PC-3 (cell line): ENCODE measurements around the gene CLCN4. TPM values are rescaled to one million over a fixed set of nuclear protein-coding genes. Genes with fewer than 3 reads are reported as not detected.

Experiments
- ATAC-seq: fragments of 200-7000 bp; cut with Tn5 transposase; 2 replicates; pipeline ENCODE4 v1.9.1; 2020; ENCODE audit warnings: mild to moderate bottlenecking, moderate library complexity
- BruUV-seq: library from RNA; stranded (reverse); fragments of 400-500 nt; replicated peaks from 2 replicates; lab custom pipeline; 2021; lab: Mats Ljungman, UMichigan
- CTCF ChIA-PET: fragments of 300-600 bp; sonication (Branson Sonifier 250); formaldehyde crosslinking; loops from one replicate; lab custom pipeline; 2022; ENCODE audit warnings: antibody characterized with exemption; lab: Charles Lee
- POLR2A ChIA-PET: fragments of 300-600 bp; sonication (Branson Sonifier 250); formaldehyde crosslinking; loops from one replicate; lab custom pipeline; 2022; ENCODE audit warnings: antibody characterized with exemption; ENCODE audit not compliant: unreplicated experiment; lab: Charles Lee
- DNase-seq: peaks from one replicate; pipeline ENCODE4 v3.0.0-alpha.2; 2015
- H2AFZ ChIP-seq: fragments of 300-600 bp; sonication (generic); 2 replicates; pipeline ENCODE4 v1.6.0; 2016; ENCODE audit warnings: antibody characterized with exemption, low read length
- H3F3A ChIP-seq: fragments of 300-600 bp; sonication (generic); one replicate; pipeline ENCODE4 v1.6.0; 2017; ENCODE audit warnings: antibody characterized with exemption, low read length, control low read depth, mild to moderate bottlenecking; ENCODE audit not compliant: unreplicated experiment
- H3K27ac ChIP-seq: fragments of 300-600 bp; sonication (generic); 2 replicates; pipeline ENCODE4 v1.5.1; 2016; ENCODE audit warnings: mild to moderate bottlenecking, low read length
- H3K27me3 ChIP-seq: fragments of 300-600 bp; sonication (generic); 2 replicates; pipeline ENCODE4 v1.6.1; 2016; ENCODE audit warnings: low read length, mixed read lengths
- H3K36me3 ChIP-seq: fragments of 300-600 bp; sonication (generic); 2 replicates; pipeline ENCODE4 v1.6.1; 2016; ENCODE audit warnings: low read depth, mixed run types, low read length, mixed read lengths
- H3K4me1 ChIP-seq: fragments of 300-600 bp; sonication (generic); 2 replicates; pipeline ENCODE4 v1.5.1; 2016; ENCODE audit warnings: low read length; ENCODE audit not compliant: insufficient read depth
- H3K4me2 ChIP-seq: fragments of 300-600 bp; sonication (generic); 2 replicates; pipeline ENCODE4 v1.6.0; 2016; ENCODE audit warnings: low read length
- H3K4me3 ChIP-seq: fragments of 300-600 bp; sonication (generic); 2 replicates; pipeline ENCODE4 v1.5.1; 2016; ENCODE audit warnings: mild to moderate bottlenecking, low read length, mixed read lengths
- H3K79me2 ChIP-seq: fragments of 300-600 bp; sonication (generic); 2 replicates; pipeline ENCODE4 v1.6.1; 2017; ENCODE audit warnings: low read length, mixed read lengths
- H3K9ac ChIP-seq: fragments of 300-600 bp; sonication (generic); 2 replicates; pipeline ENCODE4 v1.6.0; 2016; ENCODE audit warnings: mild to moderate bottlenecking, low read length
- H3K9me2 ChIP-seq: fragments of 300-600 bp; sonication (generic); replicated peaks from 2 replicates; pipeline ENCODE4 v1.6.1; 2016; ENCODE audit warnings: mixed run types, low read length, mixed read lengths
- H3K9me3 ChIP-seq: fragments of 300-600 bp; sonication (generic); 2 replicates; pipeline ENCODE4 v1.6.1; 2016; ENCODE audit warnings: low read length, mixed read lengths
- H4K20me1 ChIP-seq: fragments of 300-600 bp; sonication (generic); 2 replicates; pipeline ENCODE4 v1.6.1; 2016; ENCODE audit warnings: low read length, mixed read lengths
- CTCF ChIP-seq: fragments of 300-600 bp; sonication (generic); conservative IDR thresholded peaks from 2 replicates; pipeline ENCODE4 v1.5.1; 2017; ENCODE audit warnings: antibody characterized with exemption, low read depth, mild to moderate bottlenecking, low read length
- EZH2 ChIP-seq: fragments of 300-600 bp; sonication (generic); IDR thresholded peaks from one replicate; pipeline ENCODE4 v1.6.1; 2017; ENCODE audit warnings: antibody characterized with exemption, mild to moderate bottlenecking, low read length; ENCODE audit not compliant: unreplicated experiment
- EZH2phosphoT487 ChIP-seq: fragments of 300-600 bp; sonication (generic); IDR thresholded peaks from 2 replicates; pipeline ENCODE4 v1.6.1; 2018; ENCODE audit warnings: mild to moderate bottlenecking, antibody characterized with exemption, low read length, borderline replicate concordance
- intact Hi-C: fragments of 100-400 bp; cut with micrococcal nuclease; formaldehyde crosslinking; loops from 2 replicates; pipeline ENCODE4 v1.9.0; 2023
- total RNA-seq: library from RNA; depleted of rRNA; stranded (reverse); fragments of >200 nt; gene quantifications from 2 replicates; pipeline ENCODE4 v1.2.3, GENCODE V29; 2014

The CLCN4 gene
- total RNA-seq, 1 experiment from 2014 or later = 13.7 TPM

DNA sequence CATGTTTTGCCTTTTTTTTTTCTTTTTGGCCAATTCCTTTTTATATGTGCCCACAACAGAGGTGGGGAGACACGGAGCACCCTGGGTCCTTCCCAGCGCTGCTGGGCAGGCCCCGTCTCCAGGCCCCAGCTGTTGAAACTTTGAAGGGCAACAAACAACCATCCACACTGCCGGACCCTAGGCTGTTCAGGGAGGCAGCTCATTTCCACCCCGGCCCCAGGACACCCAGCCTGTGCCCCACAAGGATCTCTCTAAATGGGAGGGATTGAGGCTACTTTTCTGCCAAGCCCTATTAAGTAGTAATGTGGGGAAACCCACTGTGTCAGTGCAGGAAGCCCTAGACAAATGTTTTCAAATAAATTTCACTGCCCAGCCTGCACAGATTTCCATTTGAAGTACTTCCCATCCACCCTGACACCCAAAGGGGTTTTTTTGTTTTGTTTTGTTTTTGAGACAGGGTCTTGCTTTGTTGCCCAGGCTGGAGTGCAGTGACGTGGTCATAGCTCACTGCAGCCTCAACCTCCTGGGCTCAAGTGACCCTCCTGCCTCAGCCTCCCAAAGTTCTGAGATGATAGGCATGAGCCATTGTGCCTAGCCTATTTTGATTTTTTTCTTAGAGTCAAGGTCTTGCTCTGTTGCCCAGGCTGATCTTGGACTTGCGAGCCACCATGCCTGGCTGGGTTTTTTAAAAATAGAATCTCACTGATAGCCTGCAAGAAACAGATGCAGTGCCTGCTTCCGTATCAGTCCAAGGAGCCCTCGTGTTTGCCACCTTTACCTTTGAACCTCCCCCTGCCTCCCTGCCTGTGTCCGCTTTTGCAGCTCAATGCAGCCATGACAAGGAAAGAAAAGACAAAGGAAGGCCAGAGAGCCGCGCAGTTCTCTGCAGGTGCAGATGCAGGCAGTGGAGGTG is 13.4 kb upstream of the CLCN4 start:
- Histone ChIP-seq H3K4me3 (no peak overlapping the region), H3K27ac (no peak overlapping the region), H3K9me2 (no peaks in the 10 kb centered on the region), H3K9me3 (no peaks in the 10 kb centered on the region), H3K27me3 (no peaks in the 10 kb centered on the region), H3K79me2 (no peaks in the 10 kb centered on the region), H3K4me2 (no peak overlapping the region), H4K20me1 (no peaks in the 10 kb centered on the region), H3K9ac (no peak overlapping the region), H2AFZ (no peak overlapping the region), H3K36me3 (no peaks in the 10 kb centered on the region), H3F3A (no peaks in the 10 kb centered on the region), H3K4me1 (no peaks in the 10 kb centered on the region)
- POLR2A ChIA-PET = no interaction called here
- CTCF ChIA-PET = no interaction called here
- BruUV-seq = no TSS peak
- no peak for ATAC-seq
- intact Hi-C loops = no loop called here
- no peak for DNase-seq
- TF ChIP-seq EZH2phosphoT487 (no peak), CTCF (no peak), EZH2 (no peak)

GRCh38 chrX:10146346-10146745 is 10.4 kb upstream of the CLCN4 start:
- no peak for ATAC-seq
- Histone ChIP-seq H3K79me2 (no peaks in the 10 kb centered on the region), H3F3A (no peaks in the 10 kb centered on the region), H3K4me1 (no peaks in the 10 kb centered on the region), H3K9me2 (no peaks in the 10 kb centered on the region), H3K4me3 (no peak overlapping the region), H3K27ac (no peak overlapping the region), H3K4me2 (no peak overlapping the region), H3K27me3 (no peaks in the 10 kb centered on the region), H2AFZ (no peak overlapping the region), H3K9ac (no peak overlapping the region), H4K20me1 (no peaks in the 10 kb centered on the region), H3K36me3 (no peaks in the 10 kb centered on the region), H3K9me3 (no peaks in the 10 kb centered on the region)
- CTCF ChIA-PET = no interaction called here
- BruUV-seq = no TSS peak
- intact Hi-C loops = no loop called here
- DNase-seq = no peak
- TF ChIP-seq EZH2 = no peak
- TF ChIP-seq EZH2phosphoT487 = no peak
- no peak for TF ChIP-seq CTCF
- POLR2A ChIA-PET = no interaction called here

DNA sequence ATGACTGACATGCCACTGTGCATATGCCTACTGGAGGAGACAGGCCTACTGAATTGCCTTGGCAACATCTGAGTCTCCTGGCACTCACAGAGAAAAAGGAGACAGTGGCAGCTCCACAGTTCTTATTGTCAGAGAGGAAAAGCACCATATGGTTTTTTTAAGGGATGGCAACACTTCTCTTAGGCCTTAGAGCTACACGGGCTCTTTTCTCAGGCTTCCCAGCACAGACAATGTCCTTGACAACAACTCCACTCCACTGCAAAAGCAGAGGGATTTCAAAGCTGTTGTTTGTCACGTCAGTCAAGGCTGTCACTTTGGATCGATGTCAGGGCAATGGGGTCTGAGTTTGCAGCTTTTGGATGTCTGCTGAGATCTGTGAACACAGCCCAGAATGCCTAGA is 4.7 kb upstream of the CLCN4 start:
- H3K9ac ChIP-seq = no peak overlapping the region
- ChIA-PET CTCF (no interaction called here), POLR2A (no interaction called here)
- ATAC-seq = no peak
- no peak overlapping the region for H3K4me3 ChIP-seq
- intact Hi-C loops = no loop called here
- H3K9me3 ChIP-seq = no peaks in the 10 kb centered on the region
- H3K27ac ChIP-seq = no peak overlapping the region
- H3K4me2 ChIP-seq = no peak overlapping the region
- peaks cover 2% of the 10 kb centered on the region; the same call in 1 of the 2 replicates for H3K4me1 ChIP-seq
- no peaks in the 10 kb centered on the region for H3K36me3 ChIP-seq
- no peak for DNase-seq
- no peaks in the 10 kb centered on the region for H4K20me1 ChIP-seq
- H3F3A ChIP-seq = no peaks in the 10 kb centered on the region
- no peaks in the 10 kb centered on the region for H3K9me2 ChIP-seq
- no peaks in the 10 kb centered on the region for H3K27me3 ChIP-seq
- no peaks in the 10 kb centered on the region for H3K79me2 ChIP-seq
- H2AFZ ChIP-seq = no peak overlapping the region
- no TSS peak for BruUV-seq
- no peak for TF ChIP-seq EZH2
- no peak for TF ChIP-seq EZH2phosphoT487
- TF ChIP-seq CTCF = no peak
